CD4-positive, alpha-beta T cell (primary cell): Measurements from ENCODE around the gene NTM. TPM values are rescaled to one million over a fixed set of nuclear protein-coding genes. Genes with fewer than 3 reads are reported as not detected.

Experiments
- ATAC-seq: fragments of 200-7000 bp; cut with Tn5 transposase; one replicate; pipeline ENCODE4 v1.10.0; 2022; ENCODE audit warnings: mild to moderate bottlenecking; ENCODE audit not compliant: poor library complexity
- CTCF ChIA-PET: fragments of 350-600 bp; sonication (Branson Sonifier 250); formaldehyde crosslinking; loops from one replicate; lab custom pipeline; 2021; ENCODE audit warnings: antibody characterized with exemption, inconsistent platforms; lab: Charles Lee
- POLR2A ChIA-PET: fragments of 350-600 bp; sonication (Branson Sonifier 250); formaldehyde crosslinking; loops from one replicate; lab custom pipeline; 2021; ENCODE audit warnings: antibody characterized with exemption, inconsistent platforms; lab: Charles Lee
- DNase-seq, 14 experiments: peaks; one replicate each; pipeline ENCODE4 v3.0.0-alpha.2; 2013 to 2020; ENCODE audit warnings: mixed read lengths in 2 of 14
- H3K27ac ChIP-seq, 2 donors: one replicate each; pipeline versions ENCODE4 v1.5.1 to v1.7.0; 2013; ENCODE audit warnings: low read length in 2 of 2, low read depth in 1 of 2, mild to moderate bottlenecking in 1 of 2
- H3K27me3 ChIP-seq, 2 experiments: 1 replicate in 1 of 2; 2 replicates in 1 of 2; pipeline versions ENCODE4 v1.6.1 to v1.7.0; 2013; ENCODE audit warnings: low read length in 2 of 2, control low read depth in 1 of 2, mild to moderate bottlenecking in 1 of 2, moderate library complexity in 1 of 2; ENCODE audit not compliant: insufficient read depth in 2 of 2, control insufficient read depth in 1 of 2
- H3K36me3 ChIP-seq: one replicate; pipeline ENCODE4 v1.6.1; 2013; ENCODE audit warnings: low read length, control low read depth; ENCODE audit not compliant: insufficient read depth
- H3K4me1 ChIP-seq: one replicate; pipeline ENCODE4 v1.6.1; 2013; ENCODE audit warnings: low read length, control low read depth; ENCODE audit not compliant: insufficient read depth
- H3K4me3 ChIP-seq: one replicate; pipeline ENCODE4 v1.5.1; 2013; ENCODE audit warnings: mild to moderate bottlenecking, low read length, moderate library complexity
- H3K9me3 ChIP-seq, 2 experiments: 1 replicate in 1 of 2; 2 replicates in 1 of 2; pipeline versions ENCODE4 v1.6.1 to v1.7.0; 2013; ENCODE audit warnings: low read length in 2 of 2, mild to moderate bottlenecking in 2 of 2, control low read depth in 1 of 2, moderate library complexity in 1 of 2; ENCODE audit not compliant: control insufficient read depth in 1 of 2, insufficient read depth in 1 of 2
- H3K27ac Mint-ChIP-seq: one replicate; pipeline ENCODE4 v1.8.0; 2020; ENCODE audit warnings: mixed read lengths
- H3K27me3 Mint-ChIP-seq: one replicate; pipeline ENCODE4 v1.8.0; 2021; ENCODE audit warnings: mixed read lengths
- H3K36me3 Mint-ChIP-seq: one replicate; pipeline ENCODE4 v1.8.0; 2021; ENCODE audit warnings: low read depth, mixed read lengths
- H3K4me1 Mint-ChIP-seq: one replicate; pipeline ENCODE4 v1.8.0; 2021; ENCODE audit warnings: low read depth, mixed read lengths
- H3K4me3 Mint-ChIP-seq: one replicate; pipeline ENCODE4 v1.8.0; 2020; ENCODE audit warnings: mild to moderate bottlenecking, mixed read lengths
- H3K9me3 Mint-ChIP-seq: one replicate; pipeline ENCODE4 v1.8.0; 2020; ENCODE audit warnings: mixed read lengths
- intact Hi-C, 2 experiments: fragments of 100-400 bp; cut with DNase I in 1 of 2; cut with micrococcal nuclease in 1 of 2; formaldehyde crosslinking; loops; one replicate each; pipeline versions ENCODE4 v1.15.1 to v1.9.0; 2023 to 2025; cut with DNase I, micrococcal nuclease
- total RNA-seq, 174 experiments: library from RNA in 2 of 174; stranded (reverse) in 2 of 174; gene quantifications; one replicate each; pipeline ENCODE4 v1.2.3 and lab custom pipeline; 2021 to 2026
- TF ChIP-seq, protein P1 (sequence below): fragments of 200-600 bp; IDR thresholded peaks from one replicate; pipeline ENCODE4 v1.8.0; 2022; ENCODE audit warnings: antibody characterized with exemption, mild to moderate bottlenecking

NTM gene
- total RNA-seq, 2 experiments from 2014 or later, result not detected

DNA sequence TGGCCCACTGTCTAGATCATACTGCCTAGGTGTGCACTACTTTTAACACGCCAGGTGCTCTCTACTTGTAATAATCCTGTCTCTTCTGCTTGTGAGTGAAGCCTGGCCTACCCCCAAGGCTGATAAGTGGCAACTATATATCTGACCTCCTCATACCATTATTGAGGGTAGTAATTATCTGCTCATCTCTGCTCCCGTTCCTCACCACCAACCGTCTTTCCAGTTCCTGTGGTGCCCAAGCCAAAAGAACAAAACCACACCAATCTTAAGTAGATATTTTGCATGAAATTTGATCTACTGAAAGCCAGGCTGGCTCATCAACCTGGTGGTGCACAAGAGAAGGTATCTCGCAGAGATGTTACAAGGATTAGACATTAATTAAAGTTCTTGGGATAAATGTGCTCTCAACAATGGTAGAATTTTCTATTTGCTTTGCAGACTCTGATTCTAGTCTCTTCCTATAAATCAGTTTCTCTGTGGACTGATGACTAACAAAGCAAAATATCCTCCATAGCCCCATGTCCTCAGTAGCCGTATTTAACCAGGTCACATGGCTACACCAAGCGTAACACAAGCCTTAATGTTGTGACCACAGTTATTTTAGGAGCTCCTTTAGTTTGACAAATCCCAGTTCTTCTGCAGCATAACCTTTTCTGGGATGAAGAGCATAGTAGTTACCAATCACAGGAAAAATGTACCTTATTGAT, 267.2 kb downstream of the NTM start:
- Mint-ChIP-seq H3K4me3 (no peak overlapping the region), H3K27ac (no peak overlapping the region), H3K9me3 (peaks cover under 1% of the 10 kb centered on the region), H3K4me1 (no peaks in the 10 kb centered on the region), H3K36me3 (no peaks in the 10 kb centered on the region), H3K27me3 (no peaks in the 10 kb centered on the region)
- Histone ChIP-seq H3K27me3 (no peaks in the 10 kb centered on the region), H3K36me3 (no peaks in the 10 kb centered on the region), H3K9me3 (peaks cover 0 to 5% of the 10 kb centered on the region in 2 experiments), H3K27ac (no peak overlapping the region), H3K4me3 (no peak overlapping the region), H3K4me1 (no peaks in the 10 kb centered on the region)
- TF ChIP-seq, protein P1, sequence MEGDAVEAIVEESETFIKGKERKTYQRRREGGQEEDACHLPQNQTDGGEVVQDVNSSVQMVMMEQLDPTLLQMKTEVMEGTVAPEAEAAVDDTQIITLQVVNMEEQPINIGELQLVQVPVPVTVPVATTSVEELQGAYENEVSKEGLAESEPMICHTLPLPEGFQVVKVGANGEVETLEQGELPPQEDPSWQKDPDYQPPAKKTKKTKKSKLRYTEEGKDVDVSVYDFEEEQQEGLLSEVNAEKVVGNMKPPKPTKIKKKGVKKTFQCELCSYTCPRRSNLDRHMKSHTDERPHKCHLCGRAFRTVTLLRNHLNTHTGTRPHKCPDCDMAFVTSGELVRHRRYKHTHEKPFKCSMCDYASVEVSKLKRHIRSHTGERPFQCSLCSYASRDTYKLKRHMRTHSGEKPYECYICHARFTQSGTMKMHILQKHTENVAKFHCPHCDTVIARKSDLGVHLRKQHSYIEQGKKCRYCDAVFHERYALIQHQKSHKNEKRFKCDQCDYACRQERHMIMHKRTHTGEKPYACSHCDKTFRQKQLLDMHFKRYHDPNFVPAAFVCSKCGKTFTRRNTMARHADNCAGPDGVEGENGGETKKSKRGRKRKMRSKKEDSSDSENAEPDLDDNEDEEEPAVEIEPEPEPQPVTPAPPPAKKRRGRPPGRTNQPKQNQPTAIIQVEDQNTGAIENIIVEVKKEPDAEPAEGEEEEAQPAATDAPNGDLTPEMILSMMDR, result no peak
- no peak for DNase-seq
- POLR2A ChIA-PET, result no interaction called here
- ATAC-seq, result no peak
- CTCF ChIA-PET, result no interaction called here
- intact Hi-C loops, result no loop called here

DNA sequence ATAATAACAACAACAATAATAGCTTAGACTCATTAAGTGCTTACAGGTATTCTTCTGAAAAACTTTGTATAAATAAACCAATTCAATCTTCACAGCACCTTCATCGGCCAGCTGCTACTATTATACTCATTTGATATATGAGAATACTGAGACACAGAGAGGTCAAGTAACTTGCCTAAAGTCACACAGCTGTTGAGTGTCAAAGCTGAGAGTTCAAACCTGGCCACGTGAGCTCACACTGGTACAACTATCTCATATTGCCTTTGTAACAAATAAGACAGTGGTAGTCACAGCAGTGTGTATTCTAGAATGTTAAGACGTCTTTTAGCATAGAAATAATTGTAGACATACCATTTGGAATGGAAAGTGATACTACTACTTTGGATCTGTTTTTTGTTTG, 268.5 kb downstream of the NTM start:
- no peaks in the 10 kb centered on the region for H3K36me3 ChIP-seq
- ATAC-seq (no peak), DNase-seq (no peak)
- ChIA-PET POLR2A (interaction anchor here (0.7 kb wide), 1 partner anchor 14 kb away, joined by 4 read pairs; no protein-coding TSS in a partner anchor), CTCF (no interaction called here)
- no peak overlapping the region for H3K27ac ChIP-seq
- no peaks in the 10 kb centered on the region for H3K27me3 ChIP-seq
- H3K9me3 ChIP-seq, result peaks cover 0 to 5% of the 10 kb centered on the region in 2 experiments
- no peaks in the 10 kb centered on the region for H3K4me1 ChIP-seq
- TF ChIP-seq, protein P1, result no peak
- Mint-ChIP-seq H3K9me3 (peaks cover 2% of the 10 kb centered on the region), H3K27me3 (no peaks in the 10 kb centered on the region), H3K4me3 (no peak overlapping the region), H3K4me1 (no peaks in the 10 kb centered on the region), H3K36me3 (no peaks in the 10 kb centered on the region), H3K27ac (no peak overlapping the region)
- intact Hi-C loops, result no loop called here
- no peak overlapping the region for H3K4me3 ChIP-seq

DNA sequence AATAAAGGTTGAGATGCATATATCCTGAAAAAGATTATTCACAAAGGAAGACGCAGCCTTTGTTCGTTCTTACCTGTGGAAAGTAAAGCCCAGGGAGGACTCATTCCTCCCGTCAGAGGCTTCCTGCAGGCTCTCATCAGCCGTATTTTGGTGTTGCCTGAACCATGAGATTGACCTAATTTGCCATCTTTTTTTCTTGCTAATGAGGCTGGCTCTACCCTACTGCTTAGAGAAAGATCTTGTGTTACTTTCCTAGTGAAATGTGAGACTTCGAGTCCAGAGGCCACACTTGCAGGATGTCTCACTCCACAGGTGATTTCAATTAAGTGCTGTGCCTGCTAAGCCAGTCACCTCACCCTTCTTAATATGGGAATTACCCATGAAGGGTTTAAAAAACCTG, 269.9 kb downstream of the NTM start:
- intact Hi-C loops, result no loop called here
- H3K27ac ChIP-seq, result no peak overlapping the region
- no peaks in the 10 kb centered on the region for H3K36me3 ChIP-seq
- H3K4me1 ChIP-seq, result no peaks in the 10 kb centered on the region
- H3K4me3 ChIP-seq, result no peak overlapping the region
- Mint-ChIP-seq H3K9me3 (peaks cover 2% of the 10 kb centered on the region), H3K4me3 (no peak overlapping the region), H3K36me3 (no peaks in the 10 kb centered on the region), H3K4me1 (no peaks in the 10 kb centered on the region), H3K27me3 (no peaks in the 10 kb centered on the region), H3K27ac (no peak overlapping the region)
- H3K27me3 ChIP-seq, result no peaks in the 10 kb centered on the region
- ATAC-seq (no peak), DNase-seq (no peak)
- POLR2A ChIA-PET, result no interaction called here
- CTCF ChIA-PET, result no interaction called here
- peaks cover 0 to 5% of the 10 kb centered on the region in 2 experiments for H3K9me3 ChIP-seq
- TF ChIP-seq, protein P1, result no peak
